A673 (cell line): Measurements from ENCODE around the gene WDPCP.

Source experiments
- CTCF ChIP-seq: fragments of 300-800, 200-600 bp; sonication (generic); conservative IDR thresholded peaks from 2 replicates; pipeline ENCODE4 v1.5.1; 2017; ENCODE audit warnings: low read depth, mild to moderate bottlenecking, antibody characterized with exemption, low read length, moderate library complexity, mixed read lengths
- EZH2 ChIP-seq: fragments of 200-600 bp; sonication (generic); IDR thresholded peaks from 2 replicates; pipeline ENCODE4 v1.6.1; 2017; ENCODE audit warnings: borderline replicate concordance, low read depth, mild to moderate bottlenecking, mixed read lengths, antibody characterized with exemption, low read length; ENCODE audit not compliant: poor library complexity, severe bottlenecking

- TF ChIP-seq CTCF (no peak), EZH2 (no peak)
These were observed 189.1 kb downstream of the WDPCP start for GRCh38 chr2:63399156-63399555.
